ENCODE measurements around the gene TCFL5.

DNA sequence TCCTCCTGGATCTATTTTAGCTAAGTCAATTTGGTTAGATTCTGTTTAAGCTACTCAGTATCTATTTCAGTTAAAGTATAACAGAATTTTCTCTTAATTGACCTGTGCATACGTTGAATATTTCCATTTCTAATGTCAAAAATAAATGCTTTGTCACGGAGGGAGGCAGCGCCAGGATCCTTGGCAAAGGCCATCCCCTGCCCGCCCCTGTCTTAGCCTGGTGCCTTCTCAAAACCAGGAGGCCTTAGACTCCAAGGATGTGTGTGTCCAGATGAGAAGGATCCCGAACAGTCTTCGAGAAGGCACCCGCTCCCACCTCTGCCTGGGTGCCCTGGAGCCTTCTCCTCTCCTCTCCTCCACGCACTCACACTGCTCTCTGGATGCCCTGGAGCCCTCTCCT lies 22.4 kb downstream of the TCFL5 start:
- TF ChIP-seq, protein P1, sequence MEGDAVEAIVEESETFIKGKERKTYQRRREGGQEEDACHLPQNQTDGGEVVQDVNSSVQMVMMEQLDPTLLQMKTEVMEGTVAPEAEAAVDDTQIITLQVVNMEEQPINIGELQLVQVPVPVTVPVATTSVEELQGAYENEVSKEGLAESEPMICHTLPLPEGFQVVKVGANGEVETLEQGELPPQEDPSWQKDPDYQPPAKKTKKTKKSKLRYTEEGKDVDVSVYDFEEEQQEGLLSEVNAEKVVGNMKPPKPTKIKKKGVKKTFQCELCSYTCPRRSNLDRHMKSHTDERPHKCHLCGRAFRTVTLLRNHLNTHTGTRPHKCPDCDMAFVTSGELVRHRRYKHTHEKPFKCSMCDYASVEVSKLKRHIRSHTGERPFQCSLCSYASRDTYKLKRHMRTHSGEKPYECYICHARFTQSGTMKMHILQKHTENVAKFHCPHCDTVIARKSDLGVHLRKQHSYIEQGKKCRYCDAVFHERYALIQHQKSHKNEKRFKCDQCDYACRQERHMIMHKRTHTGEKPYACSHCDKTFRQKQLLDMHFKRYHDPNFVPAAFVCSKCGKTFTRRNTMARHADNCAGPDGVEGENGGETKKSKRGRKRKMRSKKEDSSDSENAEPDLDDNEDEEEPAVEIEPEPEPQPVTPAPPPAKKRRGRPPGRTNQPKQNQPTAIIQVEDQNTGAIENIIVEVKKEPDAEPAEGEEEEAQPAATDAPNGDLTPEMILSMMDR (IDR thresholded peaks at IDR 0.05): no peak
- no peak for TF ChIP-seq POLR2A (IDR thresholded peaks at IDR 0.05)
